HG03460 (cell line): Measurements from ENCODE around the gene MAST4.

Experiments used
- ATAC-seq: cut with Tn5 transposase; IDR thresholded peaks from one replicate; pipeline ENCODE4 v1.9.1; 2021; ENCODE audit not compliant: unreplicated experiment

Gene MAST4

DNA sequence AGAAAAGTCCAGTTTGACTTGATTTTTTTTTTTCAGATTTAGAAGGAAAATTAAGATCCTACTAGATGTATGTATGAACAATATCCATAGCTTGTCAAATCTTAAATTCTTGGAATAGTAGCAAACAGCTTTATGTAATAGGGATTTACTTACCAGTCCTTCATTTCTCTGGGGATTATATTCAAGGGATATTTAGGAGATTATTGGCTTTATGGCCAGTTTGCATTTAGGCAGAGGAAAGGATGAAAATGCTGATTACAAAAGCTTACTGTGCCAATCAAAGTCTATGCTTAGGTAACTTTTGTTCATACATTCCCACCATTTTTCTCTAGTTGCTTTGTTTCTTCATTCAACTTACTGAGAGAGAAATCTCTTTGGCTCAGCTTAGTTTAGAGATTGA is 47.9 kb downstream of the MAST4 start:
- no peak for ATAC-seq

DNA sequence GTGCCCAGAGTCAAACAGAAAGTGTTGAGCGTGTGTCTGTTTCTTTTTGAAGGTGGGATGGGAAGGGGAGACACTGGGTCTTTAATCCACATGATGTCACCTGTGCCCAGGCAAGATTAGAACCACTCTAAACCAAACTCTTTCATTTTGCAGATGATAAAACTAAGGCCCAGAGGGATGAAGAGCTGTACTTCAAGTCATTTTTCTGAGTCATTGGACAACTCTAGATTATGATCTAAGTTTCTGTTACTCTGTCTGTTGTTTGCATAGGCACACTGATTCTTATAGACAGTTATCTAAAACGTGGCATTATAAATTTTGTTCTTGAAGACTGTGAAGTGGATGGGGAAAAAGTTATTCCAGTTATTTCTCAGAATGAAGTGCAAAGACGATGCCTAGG is 48.8 kb downstream of the MAST4 start:
- no peak for ATAC-seq

DNA sequence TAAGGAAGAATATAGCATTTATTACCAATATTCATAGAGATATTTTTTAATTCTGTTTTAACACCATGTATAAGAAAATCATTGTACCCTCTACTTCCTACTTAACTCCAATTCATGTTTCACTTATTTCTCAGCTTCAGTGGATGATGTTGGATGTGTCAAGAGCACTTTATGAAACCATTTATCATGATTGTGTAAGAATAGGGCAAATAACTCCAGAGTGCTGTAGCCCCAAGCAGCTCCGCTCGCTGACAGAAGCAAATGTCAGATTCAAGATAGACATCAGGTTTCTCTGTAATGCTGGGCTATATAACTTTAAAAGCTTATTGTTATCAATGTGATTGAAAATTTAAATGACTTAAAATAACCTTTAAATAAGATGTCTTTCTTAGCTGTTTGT is 50.4 kb downstream of the MAST4 start:
- no peak for ATAC-seq

DNA sequence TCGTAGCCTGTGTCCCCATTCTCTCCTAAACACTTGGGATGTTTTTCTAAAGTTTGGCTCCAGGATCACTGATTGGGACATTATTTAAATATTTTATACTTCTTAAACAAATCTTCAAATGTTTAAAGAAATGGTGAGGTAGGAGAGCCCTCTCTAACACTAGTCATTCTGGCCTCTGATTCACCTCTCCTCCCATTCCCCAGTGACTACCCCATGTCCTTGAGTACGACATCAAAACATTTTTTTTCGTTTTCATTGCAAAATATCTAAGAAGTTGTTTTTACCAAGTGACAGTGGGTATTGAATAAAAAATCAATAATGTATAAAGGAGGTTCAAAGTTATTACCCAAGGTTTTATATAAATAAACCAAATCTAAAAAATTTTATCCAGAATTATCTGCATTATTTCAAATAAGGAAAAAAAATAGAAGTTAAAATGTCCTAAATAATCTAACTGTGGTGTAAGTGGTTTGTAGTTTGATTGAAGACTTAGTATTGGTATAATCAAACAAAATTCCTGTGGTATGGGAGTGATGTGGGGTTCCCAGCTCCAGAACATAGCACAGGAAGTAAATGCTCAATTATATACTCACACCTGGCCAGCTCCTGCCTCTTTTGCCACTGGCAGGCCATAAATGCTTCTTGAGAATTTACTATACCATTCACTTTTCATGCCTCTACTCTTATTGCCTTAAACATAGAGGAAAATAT is 51.1 kb downstream of the MAST4 start:
- no peak for ATAC-seq

GRCh38 chr5:66652818-66653217 is 56.6 kb downstream of the MAST4 start:
- no peak for ATAC-seq

- no peak for ATAC-seq
Observed at GRCh38 chr5:66653325-66653724, 57.1 kb downstream of the MAST4 start.

DNA sequence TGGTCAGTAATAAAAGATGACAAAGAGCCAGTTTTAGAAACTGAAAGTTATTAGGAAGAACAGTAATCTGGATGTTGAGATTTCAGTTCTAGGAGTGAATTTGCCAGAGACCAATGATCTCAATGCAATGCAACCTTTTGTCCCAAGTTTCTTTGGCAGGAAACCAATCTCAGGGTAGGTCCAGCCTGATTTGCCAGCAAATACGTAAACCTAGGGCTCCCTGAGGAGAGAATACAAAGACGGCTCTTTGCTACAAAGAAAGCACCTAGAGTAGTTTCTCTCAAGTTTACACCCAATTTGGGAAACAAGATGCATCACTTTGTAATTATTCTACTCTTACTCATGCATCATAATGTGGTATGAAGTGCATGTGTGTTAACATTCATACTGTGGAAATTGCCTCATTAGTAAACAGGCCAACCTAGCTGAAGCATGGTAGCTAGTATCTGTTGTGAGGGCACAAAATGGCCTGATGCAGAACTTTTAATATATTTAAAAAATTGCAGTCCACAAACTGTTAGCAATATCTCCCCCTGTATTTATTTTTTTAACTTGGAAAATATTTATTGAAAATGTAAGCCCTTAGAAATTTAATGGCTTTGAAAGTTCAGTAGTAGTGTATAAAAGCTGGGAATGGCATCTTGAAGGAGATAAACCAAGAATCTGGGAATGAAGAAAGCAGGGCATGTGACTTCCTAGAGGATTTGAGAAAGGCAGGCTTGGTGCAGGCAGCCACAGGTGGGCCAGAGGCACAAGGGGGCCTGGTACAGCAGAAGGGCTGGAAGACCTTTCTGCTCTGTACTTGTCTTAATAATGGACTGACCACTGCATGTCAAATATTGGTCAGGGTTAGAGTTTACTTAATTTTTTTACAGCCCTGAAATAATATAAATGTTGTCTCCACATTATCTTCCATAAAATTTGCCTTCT is 59.5 kb downstream of the MAST4 start:
- ATAC-seq, result no peak

GRCh38 chr5:66658516-66658915 is 62.3 kb downstream of the MAST4 start:
- no peak for ATAC-seq

DNA sequence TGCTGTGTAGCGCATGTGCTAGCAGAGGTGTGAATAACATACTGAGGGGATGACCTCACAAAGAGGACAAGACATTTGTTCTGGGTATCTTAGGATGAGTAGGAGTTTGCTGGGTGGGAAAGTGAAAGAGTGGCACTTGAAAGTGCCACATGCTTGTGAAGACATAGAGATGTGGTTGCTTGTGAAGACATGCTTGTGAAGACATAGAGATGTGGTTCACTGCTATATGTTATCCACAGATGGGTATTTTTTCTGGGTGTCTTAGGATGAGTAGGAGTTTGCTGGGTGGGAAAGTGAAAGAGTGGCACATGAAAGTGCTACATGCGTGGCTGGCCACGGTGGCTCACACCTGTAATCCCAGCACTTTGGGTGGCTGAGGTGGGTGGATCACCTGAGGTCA is 63.6 kb downstream of the MAST4 start:
- ATAC-seq, result no peak

- ATAC-seq, result no peak
Observed at GRCh38 chr5:66660396-66660795, 64.2 kb downstream of the MAST4 start.

- ATAC-seq, result no peak
Observed at GRCh38 chr5:66661149-66661548, 65.0 kb downstream of the MAST4 start.

DNA sequence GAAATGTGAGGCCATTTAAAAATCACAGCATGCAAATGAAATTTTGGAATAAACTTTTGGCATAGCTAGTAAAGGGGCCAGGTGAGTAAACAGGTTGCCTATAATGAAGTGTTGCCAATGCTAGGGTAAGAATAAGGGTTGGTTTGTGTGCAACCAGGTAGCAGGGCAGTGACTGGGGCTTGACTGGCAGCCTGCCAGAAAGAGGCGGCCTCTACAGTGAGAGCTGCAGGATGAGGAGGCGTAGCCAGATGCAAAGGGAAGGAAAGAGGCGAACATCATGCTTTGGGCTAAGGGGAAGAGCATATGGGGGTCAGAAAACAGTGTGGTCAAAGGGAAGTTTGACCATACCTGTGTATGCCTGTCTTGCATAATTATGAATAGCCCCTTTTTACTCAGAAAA is 70.6 kb downstream of the MAST4 start:
- ATAC-seq, result no peak

DNA sequence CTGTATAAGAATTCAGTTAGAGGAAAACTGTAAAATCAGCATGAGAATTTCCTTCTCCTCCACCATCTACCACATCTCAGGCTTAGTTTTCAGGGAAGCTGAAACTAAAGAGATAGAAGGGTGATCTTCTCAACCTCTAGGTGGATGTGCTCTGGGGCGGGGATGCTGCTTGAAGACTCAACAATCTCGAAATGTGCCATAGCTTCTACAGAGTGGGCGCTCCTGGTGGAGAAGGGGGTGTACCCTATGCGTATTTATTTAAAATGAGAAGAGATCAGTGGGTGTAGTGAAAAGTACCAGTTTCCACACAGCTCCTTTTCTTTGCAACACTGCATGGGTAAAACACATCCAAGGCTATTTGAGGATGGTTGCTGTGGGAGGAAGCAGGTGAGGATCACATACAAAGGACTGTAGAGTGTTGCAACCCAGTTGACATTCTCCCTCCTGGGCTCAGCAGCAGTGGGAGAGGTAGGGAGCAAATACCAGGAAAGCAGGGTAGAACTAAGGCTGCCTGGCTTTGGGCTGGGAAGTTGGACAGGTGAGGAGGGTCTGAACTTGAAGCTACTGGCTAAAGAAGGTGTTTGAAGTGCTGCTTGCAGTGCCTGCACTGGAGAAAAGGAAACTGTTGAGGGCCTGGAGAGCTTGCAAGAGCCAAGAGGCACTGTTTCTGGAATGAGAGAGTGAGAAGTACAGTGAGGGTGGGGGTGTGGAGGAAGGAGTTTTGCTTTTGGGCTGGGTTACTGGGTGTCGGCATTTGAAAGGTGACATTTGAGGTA is 73.1 kb downstream of the MAST4 start:
- ATAC-seq, result no peak

DNA sequence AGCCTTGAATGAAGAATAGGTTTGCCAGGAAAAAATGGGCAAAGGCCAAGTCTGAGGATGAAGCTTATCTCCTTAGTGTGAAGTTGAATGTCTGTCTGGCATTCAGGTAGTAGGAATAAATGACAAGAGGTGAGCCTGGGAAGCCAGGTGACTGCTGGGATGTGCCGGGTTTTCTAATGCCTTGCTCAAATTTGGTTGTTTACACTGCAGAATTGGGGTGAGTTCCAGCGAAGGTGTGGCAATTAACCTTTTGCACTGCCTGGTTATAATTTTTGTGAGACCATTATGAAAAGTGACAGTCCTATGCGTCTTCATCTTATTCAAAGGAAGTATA is 73.6 kb downstream of the MAST4 start:
- no peak for ATAC-seq

GRCh38 chr5:66671305-66671704 is 75.1 kb downstream of the MAST4 start:
- no peak for ATAC-seq

DNA sequence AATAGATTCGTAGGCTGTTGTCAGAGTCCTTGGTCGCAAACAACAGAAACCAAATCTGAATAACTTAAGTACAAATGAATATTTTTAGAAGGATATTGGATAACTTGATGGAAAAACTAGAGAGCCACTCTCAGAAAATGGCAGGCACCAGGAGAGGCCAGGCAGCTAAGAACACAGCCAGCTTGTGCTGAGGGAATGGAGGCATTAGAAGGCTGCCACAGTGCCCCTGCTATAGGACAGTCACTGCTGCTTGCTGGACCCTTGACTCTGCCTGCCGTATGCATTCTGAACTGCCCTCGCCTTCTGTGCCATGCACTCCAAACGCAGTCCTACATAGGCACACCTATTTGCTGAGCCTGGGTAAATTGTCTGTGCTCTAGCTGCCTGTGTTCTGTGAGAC is 78.6 kb downstream of the MAST4 start:
- no peak for ATAC-seq

DNA sequence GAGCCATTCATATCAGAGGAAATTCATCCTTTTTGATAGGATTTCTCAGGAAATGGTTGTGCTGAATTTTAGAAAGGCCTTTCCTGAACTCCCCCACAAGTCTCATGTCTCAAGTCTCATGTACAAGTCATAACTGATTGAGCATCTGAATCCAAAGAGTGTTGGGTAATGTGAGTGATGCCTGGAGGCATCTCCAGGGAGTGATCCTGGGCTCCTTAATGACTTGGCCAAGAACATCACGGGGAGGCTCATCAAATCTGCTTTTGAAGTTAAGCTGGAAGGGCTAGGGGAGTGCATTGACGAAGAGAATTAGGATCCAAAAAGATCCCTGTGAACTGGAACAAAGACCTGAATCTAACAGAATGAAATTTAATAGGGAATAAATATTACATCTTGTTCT is 79.2 kb downstream of the MAST4 start:
- ATAC-seq, result no peak

- ATAC-seq, result no peak
Observed at GRCh38 chr5:66680221-66680620, 84.0 kb downstream of the MAST4 start.

DNA sequence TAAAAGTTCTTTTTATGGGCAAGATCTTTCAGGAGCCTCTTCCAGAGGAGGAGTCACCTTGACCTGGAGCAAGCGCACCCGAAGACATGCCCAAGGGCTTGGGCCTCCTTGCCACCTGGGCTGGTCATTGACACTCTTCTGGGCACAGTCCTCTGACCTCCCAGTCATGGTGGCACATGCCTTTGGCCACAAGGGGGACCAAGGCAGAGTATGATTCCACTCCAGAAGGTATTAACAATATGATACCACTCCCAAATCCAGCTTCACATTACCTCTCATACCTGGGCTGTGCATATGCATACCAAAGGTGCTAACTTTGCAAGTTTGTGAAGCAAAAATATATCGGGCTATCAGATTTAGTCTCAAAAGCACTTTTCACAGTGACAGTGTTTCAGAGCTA is 84.6 kb downstream of the MAST4 start:
- no peak for ATAC-seq

- no peak for ATAC-seq
Observed at GRCh38 chr5:66684663-66685062, 88.5 kb downstream of the MAST4 start.

DNA sequence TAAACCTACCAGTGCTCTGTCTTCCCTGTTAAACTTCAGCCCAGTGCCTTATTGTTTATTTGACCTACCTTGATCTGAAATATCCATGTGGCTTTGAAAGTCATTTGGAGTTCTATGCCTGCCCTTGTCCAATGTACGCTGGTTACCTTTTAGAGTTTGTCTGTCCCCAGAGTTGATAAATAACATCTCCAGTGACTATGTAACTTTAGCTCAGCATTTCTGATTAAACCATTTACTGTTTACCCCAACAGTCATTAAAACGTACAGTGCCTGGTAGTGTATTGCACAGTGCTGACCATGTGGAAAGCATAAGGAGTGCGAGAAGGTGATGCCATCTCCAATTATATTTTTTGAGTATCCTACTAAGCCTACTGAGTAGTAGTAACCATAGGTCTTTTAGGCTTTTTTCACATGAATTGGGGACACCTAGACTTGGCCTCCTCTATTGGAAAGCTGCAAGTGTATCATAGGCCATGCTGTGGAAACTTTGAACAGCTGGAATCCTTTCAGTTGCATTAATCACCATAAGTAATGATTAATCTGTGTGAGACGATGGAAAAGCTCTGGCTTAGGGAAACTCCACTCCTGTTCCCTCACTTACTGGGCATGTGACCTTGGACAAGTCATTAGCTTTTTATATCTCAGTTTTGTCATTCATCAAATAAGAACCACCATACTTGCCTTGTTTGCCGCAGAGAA is 93.5 kb downstream of the MAST4 start:
- no peak for ATAC-seq
